ENCODE measurements around the gene CFAP61. TPM values are rescaled to one million over a fixed set of nuclear protein-coding genes. Genes with fewer than 3 reads are reported as not detected.
"Not testable (repeated sequence)": the region's sequence is repeated elsewhere in the genome, so short reads cannot be mapped to it uniquely, and the experiment has no call there.

The CFAP61 gene
- total and polyA plus RNA-seq, 2 donors from 2014 or later: 0.58 to 2.6 TPM

DNA sequence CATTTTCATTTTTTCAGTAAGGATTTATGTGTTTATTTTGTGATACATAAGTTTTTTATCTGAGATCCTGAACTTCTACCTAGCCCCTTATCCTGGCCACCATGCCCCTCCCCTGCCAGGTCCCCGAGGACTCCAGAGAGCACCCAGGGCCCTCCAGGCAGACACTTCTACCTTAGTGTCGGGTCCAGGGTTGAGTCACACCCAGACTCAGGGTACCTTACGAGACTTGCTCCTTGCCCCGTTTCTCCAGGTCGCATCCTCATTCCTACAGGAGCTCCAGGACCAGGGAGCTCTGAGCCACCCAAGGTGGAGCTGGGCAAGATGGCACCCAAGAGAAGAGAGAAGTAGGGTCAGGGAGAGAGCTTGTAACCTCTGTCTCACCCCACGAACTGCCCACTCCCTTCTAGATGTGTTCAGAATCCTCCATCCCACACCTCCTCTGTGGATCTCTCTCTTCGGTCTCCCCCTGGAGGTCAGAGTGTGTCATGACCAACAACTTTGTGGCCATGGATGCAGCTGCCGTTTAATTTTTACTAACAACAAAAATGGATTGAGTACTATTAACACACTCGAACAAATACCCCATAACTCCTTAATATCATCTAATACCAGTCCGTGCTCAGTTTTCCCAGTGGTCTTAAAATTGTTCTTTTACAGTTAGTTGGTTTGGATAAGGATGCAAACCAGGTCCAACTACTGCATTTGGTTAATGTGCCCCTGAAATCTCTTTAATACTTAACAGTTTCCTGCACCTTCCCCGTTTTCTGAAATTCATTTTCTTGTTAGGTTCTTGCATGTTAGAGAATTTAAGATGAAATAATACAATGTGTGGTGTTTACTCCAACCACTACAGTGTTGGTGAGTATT is 185.0 kb downstream of the CFAP61 start:
- intact Hi-C loops (cut with DNase I): loop anchor here (10.0 kb wide), 1 partner anchor 153 kb away; no protein-coding TSS in a partner anchor
- FAIRE-seq (no peak), DNase-seq (peak in 3 of 5 donors; percentile 32 to 69 (median 37))
- no peaks in the 10 kb centered on the region for H3K27me3 ChIP-seq (ENCODE audit: control insufficient read depth, insufficient read depth, low read length)
- TF ChIP-seq, protein P1, sequence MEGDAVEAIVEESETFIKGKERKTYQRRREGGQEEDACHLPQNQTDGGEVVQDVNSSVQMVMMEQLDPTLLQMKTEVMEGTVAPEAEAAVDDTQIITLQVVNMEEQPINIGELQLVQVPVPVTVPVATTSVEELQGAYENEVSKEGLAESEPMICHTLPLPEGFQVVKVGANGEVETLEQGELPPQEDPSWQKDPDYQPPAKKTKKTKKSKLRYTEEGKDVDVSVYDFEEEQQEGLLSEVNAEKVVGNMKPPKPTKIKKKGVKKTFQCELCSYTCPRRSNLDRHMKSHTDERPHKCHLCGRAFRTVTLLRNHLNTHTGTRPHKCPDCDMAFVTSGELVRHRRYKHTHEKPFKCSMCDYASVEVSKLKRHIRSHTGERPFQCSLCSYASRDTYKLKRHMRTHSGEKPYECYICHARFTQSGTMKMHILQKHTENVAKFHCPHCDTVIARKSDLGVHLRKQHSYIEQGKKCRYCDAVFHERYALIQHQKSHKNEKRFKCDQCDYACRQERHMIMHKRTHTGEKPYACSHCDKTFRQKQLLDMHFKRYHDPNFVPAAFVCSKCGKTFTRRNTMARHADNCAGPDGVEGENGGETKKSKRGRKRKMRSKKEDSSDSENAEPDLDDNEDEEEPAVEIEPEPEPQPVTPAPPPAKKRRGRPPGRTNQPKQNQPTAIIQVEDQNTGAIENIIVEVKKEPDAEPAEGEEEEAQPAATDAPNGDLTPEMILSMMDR (IDR thresholded peaks at IDR 0.05; ENCODE audit: borderline replicate concordance, extremely low read depth, insufficient read depth): peak; percentile 74
- H3K9ac ChIP-seq (ENCODE audit: low read length in 3 of 3): no peak overlapping the region
- no peaks in the 10 kb centered on the region for H3K4me1 ChIP-seq (ENCODE audit: control insufficient read depth in 2 of 3, insufficient read depth in 2 of 3, low read depth in 1 of 3, low read length in 3 of 3)
- no peak overlapping the region for H3K4me3 ChIP-seq (ENCODE audit: low read length in 3 of 3)
- H3K36me3 ChIP-seq (ENCODE audit: control insufficient read depth in 2 of 3, insufficient read depth in 3 of 3, low read length in 3 of 3): no peaks in the 10 kb centered on the region
- H3K9me3 ChIP-seq (ENCODE audit: control insufficient read depth in 2 of 3, insufficient read depth in 1 of 3, low read length in 3 of 3): no peaks in the 10 kb centered on the region
- H3K27ac ChIP-seq (ENCODE audit: low read depth in 2 of 2, low read length in 2 of 2): no peak overlapping the region

GRCh38 chr20:20241976-20242375 is 189.6 kb downstream of the CFAP61 start:
- intact Hi-C loops (cut with DNase I): no loop called here
- no peak overlapping the region for H3K4me3 ChIP-seq (ENCODE audit: low read length in 3 of 3)
- no peak for FAIRE-seq
- no peaks in the 10 kb centered on the region for H3K4me1 ChIP-seq (ENCODE audit: control insufficient read depth in 2 of 3, insufficient read depth in 2 of 3, low read depth in 1 of 3, low read length in 3 of 3)
- TF ChIP-seq, protein P1 (IDR thresholded peaks at IDR 0.05; ENCODE audit: borderline replicate concordance, extremely low read depth, insufficient read depth): no peak
- DNase-seq: no peak
- no peak overlapping the region for H3K27ac ChIP-seq (ENCODE audit: low read depth in 2 of 2, low read length in 2 of 2)
- H3K27me3 ChIP-seq (ENCODE audit: control insufficient read depth, insufficient read depth, low read length): no peaks in the 10 kb centered on the region
- no peaks in the 10 kb centered on the region for H3K9me3 ChIP-seq (ENCODE audit: control insufficient read depth in 2 of 3, insufficient read depth in 1 of 3, low read length in 3 of 3)
- no peaks in the 10 kb centered on the region for H3K36me3 ChIP-seq (ENCODE audit: control insufficient read depth in 2 of 3, insufficient read depth in 3 of 3, low read length in 3 of 3)
- H3K9ac ChIP-seq (ENCODE audit: low read length in 3 of 3): no peak overlapping the region

GRCh38 chr20:20244384-20244783 is 192.1 kb downstream of the CFAP61 start:
- H3K4me3 ChIP-seq (ENCODE audit: low read length in 3 of 3); H3K4me1 ChIP-seq (ENCODE audit: control insufficient read depth in 2 of 3, insufficient read depth in 2 of 3, low read depth in 1 of 3, low read length in 3 of 3); H3K36me3 ChIP-seq (ENCODE audit: control insufficient read depth in 2 of 3, insufficient read depth in 3 of 3, low read length in 3 of 3); H3K9me3 ChIP-seq (ENCODE audit: control insufficient read depth in 2 of 3, insufficient read depth in 1 of 3, low read length in 3 of 3); H3K27ac ChIP-seq (ENCODE audit: low read depth in 2 of 2, low read length in 2 of 2); H3K27me3 ChIP-seq (ENCODE audit: control insufficient read depth, insufficient read depth, low read length); DNase-seq; FAIRE-seq; intact Hi-C loops (cut with DNase I); H3K9ac ChIP-seq (ENCODE audit: low read length in 3 of 3): not testable (repeated sequence)

GRCh38 chr20:20246996-20247633 is 194.8 kb downstream of the CFAP61 start:
- no peaks in the 10 kb centered on the region for H3K4me1 ChIP-seq (ENCODE audit: control insufficient read depth in 2 of 3, insufficient read depth in 2 of 3, low read depth in 1 of 3, low read length in 3 of 3)
- DNase-seq (no peak), FAIRE-seq (no peak)
- intact Hi-C loops (cut with DNase I): no loop called here
- TF ChIP-seq, protein P1 (IDR thresholded peaks at IDR 0.05; ENCODE audit: borderline replicate concordance, extremely low read depth, insufficient read depth): no peak
- H3K9ac ChIP-seq (ENCODE audit: low read length in 3 of 3): no peak overlapping the region
- no peaks in the 10 kb centered on the region for H3K27me3 ChIP-seq (ENCODE audit: control insufficient read depth, insufficient read depth, low read length)
- H3K4me3 ChIP-seq (ENCODE audit: low read length in 3 of 3): no peak overlapping the region
- no peaks in the 10 kb centered on the region for H3K36me3 ChIP-seq (ENCODE audit: control insufficient read depth in 2 of 3, insufficient read depth in 3 of 3, low read length in 3 of 3)
- no peak overlapping the region for H3K27ac ChIP-seq (ENCODE audit: low read depth in 2 of 2, low read length in 2 of 2)
- no peaks in the 10 kb centered on the region for H3K9me3 ChIP-seq (ENCODE audit: control insufficient read depth in 2 of 3, insufficient read depth in 1 of 3, low read length in 3 of 3)

Measured in kidney (tissue), 14 donors.